C1 segment of cervical spinal cord (tissue), 14 donors: ENCODE results near the gene LGR5.
A peak's percentile ranks its signal among the peaks of the same experiment; 100 is the strongest.
"Not testable (repeated sequence)": the region's sequence is repeated elsewhere in the genome, so short reads cannot be mapped to it uniquely, and the experiment has no call there.

Experiments
- DNase-seq, 14 donors: peaks; one replicate each; lab custom pipeline; 2025; lab: John Stamatoyannopoulos, UW

Gene LGR5

DNA sequence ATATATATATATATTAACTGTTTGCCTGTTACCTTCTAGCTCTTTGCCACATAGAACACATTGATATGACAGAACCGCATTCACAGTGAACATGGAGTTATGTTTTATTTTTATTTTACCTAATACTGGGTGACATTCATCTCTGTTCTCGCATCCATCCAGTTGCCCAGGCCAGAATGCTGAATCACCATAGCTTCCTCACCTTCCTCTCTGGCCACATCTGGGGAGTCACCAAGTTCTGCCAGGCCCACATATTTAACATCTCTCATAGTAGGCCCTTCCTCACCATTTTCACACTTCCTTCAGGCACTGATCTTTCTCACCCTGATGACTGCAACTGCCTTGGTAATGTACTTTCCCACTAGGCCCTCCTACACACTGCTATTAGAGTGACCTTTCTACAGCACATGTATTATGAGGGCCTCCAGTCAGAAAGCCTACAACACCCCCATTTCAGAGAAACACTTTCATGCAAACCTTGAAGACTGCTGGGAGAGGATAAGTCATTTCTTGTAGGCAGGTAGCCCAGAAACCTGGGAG, 106.8 kb downstream of the LGR5 start:
- no peak for DNase-seq

GRCh38 chr12:71548893-71549292, 109.3 kb downstream of the LGR5 start:
- DNase-seq = no peak

GRCh38 chr12:71551529-71551928, 111.9 kb downstream of the LGR5 start:
- DNase-seq = no peak

DNA sequence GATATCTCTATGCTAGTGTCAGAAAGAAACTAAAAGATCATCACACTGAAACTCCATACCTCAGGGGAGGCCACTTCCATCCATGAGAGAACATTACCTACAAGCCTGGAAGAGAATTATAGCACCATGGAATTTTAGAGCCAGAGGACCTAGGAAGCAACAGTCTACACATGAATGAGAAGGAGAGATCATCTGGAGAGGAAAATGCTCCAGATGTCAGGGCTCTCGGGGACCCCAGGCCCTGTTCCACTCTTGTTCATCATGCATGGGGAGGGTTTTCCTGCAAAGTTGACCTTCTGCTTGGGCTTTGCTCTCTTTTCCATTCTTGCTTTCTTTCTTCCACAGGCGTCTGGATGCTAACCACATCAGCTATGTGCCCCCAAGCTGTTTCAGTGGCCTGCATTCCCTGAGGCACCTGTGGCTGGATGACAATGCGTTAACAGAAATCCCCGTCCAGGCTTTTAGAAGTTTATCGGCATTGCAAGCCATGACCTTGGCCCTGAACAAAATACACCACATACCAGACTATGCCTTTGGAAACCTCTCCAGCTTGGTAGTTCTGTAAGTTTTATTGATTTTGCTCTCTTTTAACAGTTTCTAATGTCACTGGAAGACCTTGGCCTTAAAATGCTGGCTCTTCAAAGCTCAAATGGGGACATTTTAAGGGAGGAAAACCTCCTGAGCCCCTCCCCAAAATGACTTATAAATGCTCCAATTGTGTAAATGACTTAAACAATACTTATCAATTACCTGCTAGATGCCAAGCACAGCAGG, 113.3 kb downstream of the LGR5 start:
- DNase-seq = no peak

GRCh38 chr12:71555191-71555590, 115.6 kb downstream of the LGR5 start:
- DNase-seq = no peak

- not testable (repeated sequence) for DNase-seq
These were observed 116.2 kb downstream of the LGR5 start for GRCh38 chr12:71555789-71556188.

- no peak for DNase-seq
These were observed 116.8 kb downstream of the LGR5 start for GRCh38 chr12:71556448-71556847.

- no peak for DNase-seq
These were observed 117.3 kb downstream of the LGR5 start for GRCh38 chr12:71556875-71557274.

- DNase-seq = no peak
These were observed 118.8 kb downstream of the LGR5 start for GRCh38 chr12:71558445-71558844.

DNA sequence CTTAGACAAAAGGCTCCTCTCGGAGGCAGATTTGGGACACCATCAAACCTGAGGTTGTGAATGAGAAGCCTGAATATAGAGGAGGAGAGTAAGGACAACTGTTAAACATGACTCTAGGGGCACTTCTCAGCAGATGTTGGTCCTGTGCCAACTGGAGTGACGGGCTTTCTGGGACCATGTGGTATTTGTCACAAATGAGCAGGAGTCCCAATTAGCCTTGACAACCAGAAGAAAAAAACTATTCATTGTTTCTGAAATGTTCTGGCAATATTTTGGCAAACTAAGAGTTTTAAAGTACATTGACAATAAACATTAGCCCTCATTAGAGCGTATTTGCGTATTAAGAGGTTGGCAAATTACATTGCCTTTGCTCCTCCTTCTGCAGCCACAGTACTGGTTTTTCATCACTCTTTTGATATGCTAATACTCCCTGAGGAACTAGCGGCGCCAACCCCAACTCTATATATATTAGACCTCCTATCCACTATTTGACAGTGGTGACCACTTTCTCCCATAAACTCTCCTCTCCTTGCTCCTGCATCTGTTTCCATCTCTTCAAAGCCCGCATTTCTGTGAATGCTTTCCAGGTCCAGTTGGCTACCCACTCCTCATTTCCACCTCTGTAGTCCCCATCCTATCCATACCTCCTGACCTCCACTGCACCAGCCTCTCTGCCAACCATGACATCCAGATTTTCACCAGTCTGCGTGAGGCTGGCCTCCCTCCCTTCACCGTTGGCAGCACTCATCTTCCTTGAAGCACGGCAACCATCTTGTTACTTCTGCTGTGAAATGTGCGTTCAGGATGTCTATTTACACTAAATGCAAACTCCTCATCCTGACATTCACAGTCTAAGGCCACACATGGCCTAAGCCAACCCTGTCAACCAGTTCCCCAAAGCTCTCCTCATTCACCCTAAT, 123.3 kb downstream of the LGR5 start:
- DNase-seq = no peak

- no peak for DNase-seq
These were observed 125.9 kb downstream of the LGR5 start for GRCh38 chr12:71565535-71565934.

- DNase-seq = no peak
These were observed 127.1 kb downstream of the LGR5 start for GRCh38 chr12:71566655-71567054.

- no peak for DNase-seq
These were observed 127.9 kb downstream of the LGR5 start for GRCh38 chr12:71567537-71567936.

DNA sequence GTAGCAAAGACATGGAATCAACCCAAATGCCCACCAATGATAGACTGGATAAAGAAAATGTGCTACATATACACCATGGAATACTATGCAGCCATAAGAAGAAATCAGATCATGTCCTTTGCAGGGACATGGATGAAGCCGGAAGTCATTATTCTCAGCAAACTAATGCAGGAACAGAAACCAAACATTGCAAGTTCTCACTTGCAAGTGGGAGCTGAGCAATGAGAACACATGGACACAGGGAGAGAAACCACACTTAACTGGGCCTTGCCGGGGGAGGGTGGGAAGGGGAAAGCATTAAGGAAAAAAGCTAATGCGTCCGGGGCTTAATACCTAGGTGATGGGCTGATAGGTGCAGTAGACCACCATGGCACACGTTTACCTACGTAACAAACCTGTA, 130.3 kb downstream of the LGR5 start:
- DNase-seq = not testable (repeated sequence)

GRCh38 chr12:71576496-71576895, 136.9 kb downstream of the LGR5 start:
- DNase-seq = peak in 1 of 14 donors; percentile 56

GRCh38 chr12:71578694-71579258, 139.2 kb downstream of the LGR5 start:
- no peak for DNase-seq

DNA sequence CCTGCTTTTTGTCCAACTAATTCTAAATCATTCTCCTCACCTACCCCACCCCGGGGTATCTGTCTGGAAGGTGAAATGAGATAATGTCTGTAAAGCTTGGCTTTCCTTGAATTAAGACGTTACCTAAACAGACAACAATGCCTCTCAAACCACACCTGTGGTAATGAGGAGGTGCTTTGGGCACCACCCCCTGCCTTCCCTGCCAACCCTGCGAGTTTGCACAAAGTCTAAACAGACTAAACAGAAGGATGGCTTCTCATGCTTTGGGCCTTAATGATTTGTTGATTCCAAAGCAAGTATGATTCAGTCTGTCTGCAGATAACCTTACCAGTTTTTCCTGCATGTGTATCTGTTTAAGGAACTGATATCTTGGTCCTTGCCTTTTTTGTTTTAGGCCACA, 141.6 kb downstream of the LGR5 start:
- no peak for DNase-seq

- DNase-seq = no peak
These were observed 143.3 kb downstream of the LGR5 start for GRCh38 chr12:71582925-71583324.

DNA sequence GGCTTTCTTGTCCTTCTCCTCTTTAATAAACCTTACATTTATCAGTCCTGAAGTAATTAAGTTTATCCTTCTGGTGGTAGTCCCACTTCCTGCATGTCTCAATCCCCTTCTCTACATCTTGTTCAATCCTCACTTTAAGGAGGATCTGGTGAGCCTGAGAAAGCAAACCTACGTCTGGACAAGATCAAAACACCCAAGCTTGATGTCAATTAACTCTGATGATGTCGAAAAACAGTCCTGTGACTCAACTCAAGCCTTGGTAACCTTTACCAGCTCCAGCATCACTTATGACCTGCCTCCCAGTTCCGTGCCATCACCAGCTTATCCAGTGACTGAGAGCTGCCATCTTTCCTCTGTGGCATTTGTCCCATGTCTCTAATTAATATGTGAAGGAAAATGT, 144.8 kb downstream of the LGR5 start:
- DNase-seq = no peak

DNA sequence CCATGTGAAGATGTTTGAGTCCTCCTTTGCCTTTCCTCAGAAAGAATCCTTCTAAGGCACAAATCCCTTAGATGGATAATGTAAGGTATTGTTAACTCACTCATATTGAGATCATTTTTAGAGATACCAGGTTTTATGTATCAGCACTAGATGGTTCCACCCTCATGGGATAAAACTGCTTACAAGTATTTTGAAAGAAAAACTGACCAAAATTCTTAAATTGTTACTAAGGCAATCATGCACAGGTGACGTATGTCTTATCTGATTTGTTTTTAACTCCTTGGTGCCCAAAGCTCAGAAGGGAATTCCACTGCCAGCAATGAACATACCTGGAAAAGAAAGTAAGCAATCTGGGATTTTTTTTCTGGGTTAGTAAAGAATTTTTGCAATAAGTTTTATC, 145.6 kb downstream of the LGR5 start:
- DNase-seq = no peak

DNA sequence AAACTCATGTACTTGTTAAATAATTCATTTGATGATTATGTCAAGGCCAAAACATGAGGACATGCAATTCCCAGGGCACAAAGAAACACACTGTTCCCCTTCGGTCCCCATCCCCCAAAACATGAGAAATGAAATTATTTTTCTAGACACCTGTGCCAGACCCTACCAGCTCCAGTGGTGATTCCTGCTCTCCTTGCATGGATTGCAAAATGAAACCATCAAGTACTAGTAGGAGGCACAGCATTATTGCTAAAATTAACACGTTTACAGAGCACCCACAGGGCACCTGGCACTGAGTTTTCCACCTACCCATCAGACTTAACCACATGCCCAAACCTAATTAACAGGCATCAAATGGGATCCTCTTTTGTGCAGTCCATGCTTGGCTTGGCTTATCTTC, 147.4 kb downstream of the LGR5 start:
- DNase-seq = no peak

GRCh38 chr12:71589478-71589881, 149.9 kb downstream of the LGR5 start:
- no peak for DNase-seq
